Myocyte (in vitro differentiated cells): ENCODE data around the gene TOP2A. TPM values are rescaled to one million over a fixed set of nuclear protein-coding genes. Genes with fewer than 3 reads are reported as not detected.

Experiments
- DNase-seq: peaks from one replicate; pipeline ENCODE4 v3.0.0-alpha.2; 2012; ENCODE audit warnings: low read depth
- polyA plus RNA-seq: library from polyadenylated mRNA; unstranded; fragments of >200 nt; gene quantifications from one replicate; pipeline ENCODE4 v1.2.1, GENCODE V29; 2012; ENCODE audit warnings: missing spikeins
- total RNA-seq: library from RNA; depleted of rRNA; stranded (reverse); fragments of >200 nt; gene quantifications from 2 replicates; pipeline ENCODE4 v1.2.3, GENCODE V29; 2014

TOP2A gene
- total RNA-seq, result 2.2 and 2.3 TPM in 2 replicates
- 0.30 TPM for polyA plus RNA-seq

GRCh38 chr17:40417609-40418427 is at the start of gene TOP2A:
TOP2A (minus strand) TSS chr17:40417896; CDS start chr17:40417791, 105 bp downstream.
- DNase-seq, result peak; percentile 100

GRCh38 chr17:40467281-40467867 is 49.7 kb upstream of the TOP2A start:
- DNase-seq, result no peak

GRCh38 chr17:40466298-40466971 is 48.7 kb upstream of the TOP2A start:
- DNase-seq, result no peak

GRCh38 chr17:40464392-40464855 is 46.7 kb upstream of the TOP2A start:
- no peak for DNase-seq

GRCh38 chr17:40463122-40463550 is 45.4 kb upstream of the TOP2A start:
- DNase-seq, result no peak

- peak; percentile 65 for DNase-seq
These were observed 44.8 kb upstream of the TOP2A start for GRCh38 chr17:40462343-40463121.

- no peak for DNase-seq
These were observed 44.1 kb upstream of the TOP2A start for GRCh38 chr17:40461732-40462342.

- no peak for DNase-seq
These were observed 43.5 kb upstream of the TOP2A start for GRCh38 chr17:40460968-40461731.

GRCh38 chr17:40460604-40460967 is 42.9 kb upstream of the TOP2A start:
- no peak for DNase-seq

GRCh38 chr17:40459636-40460603 is 42.2 kb upstream of the TOP2A start:
- no peak for DNase-seq

- no peak for DNase-seq
These were observed 41.3 kb upstream of the TOP2A start for GRCh38 chr17:40458851-40459482.

- peak; percentile 47 for DNase-seq
These were observed 40.5 kb upstream of the TOP2A start for GRCh38 chr17:40457964-40458791.

- DNase-seq, result no peak
These were observed 39.7 kb upstream of the TOP2A start for GRCh38 chr17:40457369-40457768.

- no peak for DNase-seq
These were observed 38.8 kb upstream of the TOP2A start for GRCh38 chr17:40456396-40456951.

GRCh38 chr17:40454613-40454995 is 36.9 kb upstream of the TOP2A start:
- no peak for DNase-seq

GRCh38 chr17:40453881-40454612 is 36.4 kb upstream of the TOP2A start:
- no peak for DNase-seq
